LNCAP (cell line): ENCODE data around the gene FANCE.

Experiments
- TF ChIP-seq, protein P1 (sequence below): fragments of 450-650 bp; IDR thresholded peaks from 2 replicates; pipeline ENCODE4 v1.5.1; 2017; ENCODE audit warnings: mild to moderate bottlenecking

The FANCE gene

DNA sequence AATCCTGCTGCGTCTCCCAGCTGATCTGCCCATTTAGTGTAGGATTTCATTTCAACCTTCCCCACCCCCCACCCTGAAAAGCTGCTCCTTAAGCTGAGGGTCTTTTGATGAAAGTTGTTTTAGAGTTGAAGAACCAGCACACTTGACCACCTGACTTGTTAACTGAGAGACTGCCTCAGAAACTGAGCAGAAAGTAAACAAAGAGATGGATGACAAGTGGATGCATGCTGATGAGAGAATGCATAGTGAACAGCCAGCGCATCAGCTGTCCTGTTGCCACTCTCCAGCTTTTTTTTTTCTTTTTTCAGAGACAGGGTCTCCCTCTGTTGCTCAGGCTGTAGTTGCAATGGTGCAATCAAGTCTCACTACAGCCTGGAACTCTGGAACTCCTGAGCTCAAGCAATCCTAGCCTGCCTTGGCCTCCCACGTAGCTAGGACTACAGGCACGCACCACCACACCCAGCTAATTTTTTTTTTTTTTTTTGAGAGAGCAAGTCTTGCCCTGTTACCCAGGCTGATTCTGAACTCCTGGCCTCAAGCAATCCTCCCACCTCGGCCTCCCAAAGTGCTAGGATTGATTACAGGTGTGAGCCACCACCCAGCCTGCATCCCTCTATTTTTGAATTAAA, 25.5 kb downstream of the FANCE start:
- TF ChIP-seq, protein P1, sequence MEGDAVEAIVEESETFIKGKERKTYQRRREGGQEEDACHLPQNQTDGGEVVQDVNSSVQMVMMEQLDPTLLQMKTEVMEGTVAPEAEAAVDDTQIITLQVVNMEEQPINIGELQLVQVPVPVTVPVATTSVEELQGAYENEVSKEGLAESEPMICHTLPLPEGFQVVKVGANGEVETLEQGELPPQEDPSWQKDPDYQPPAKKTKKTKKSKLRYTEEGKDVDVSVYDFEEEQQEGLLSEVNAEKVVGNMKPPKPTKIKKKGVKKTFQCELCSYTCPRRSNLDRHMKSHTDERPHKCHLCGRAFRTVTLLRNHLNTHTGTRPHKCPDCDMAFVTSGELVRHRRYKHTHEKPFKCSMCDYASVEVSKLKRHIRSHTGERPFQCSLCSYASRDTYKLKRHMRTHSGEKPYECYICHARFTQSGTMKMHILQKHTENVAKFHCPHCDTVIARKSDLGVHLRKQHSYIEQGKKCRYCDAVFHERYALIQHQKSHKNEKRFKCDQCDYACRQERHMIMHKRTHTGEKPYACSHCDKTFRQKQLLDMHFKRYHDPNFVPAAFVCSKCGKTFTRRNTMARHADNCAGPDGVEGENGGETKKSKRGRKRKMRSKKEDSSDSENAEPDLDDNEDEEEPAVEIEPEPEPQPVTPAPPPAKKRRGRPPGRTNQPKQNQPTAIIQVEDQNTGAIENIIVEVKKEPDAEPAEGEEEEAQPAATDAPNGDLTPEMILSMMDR: no peak

DNA sequence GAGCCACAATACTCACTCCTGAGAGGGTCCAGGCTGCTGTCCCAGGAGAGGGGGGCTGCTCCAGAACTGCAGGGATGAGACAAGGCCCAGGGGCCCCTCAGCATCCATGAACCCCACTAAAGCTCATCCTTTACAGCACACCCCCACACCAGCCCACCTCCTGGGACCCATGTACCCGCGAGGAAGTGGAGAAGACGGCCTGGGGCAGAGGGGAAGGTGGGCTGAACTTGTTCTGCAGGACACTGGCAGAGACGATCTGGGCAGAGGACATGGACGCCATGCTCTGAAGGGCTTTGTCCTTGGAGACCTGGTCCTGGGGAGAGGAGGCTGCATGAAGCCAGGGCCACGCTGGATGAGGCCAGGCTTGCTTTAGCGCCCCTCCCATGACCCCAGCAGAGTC, 26.1 kb downstream of the FANCE start:
- TF ChIP-seq, protein P1: no peak

DNA sequence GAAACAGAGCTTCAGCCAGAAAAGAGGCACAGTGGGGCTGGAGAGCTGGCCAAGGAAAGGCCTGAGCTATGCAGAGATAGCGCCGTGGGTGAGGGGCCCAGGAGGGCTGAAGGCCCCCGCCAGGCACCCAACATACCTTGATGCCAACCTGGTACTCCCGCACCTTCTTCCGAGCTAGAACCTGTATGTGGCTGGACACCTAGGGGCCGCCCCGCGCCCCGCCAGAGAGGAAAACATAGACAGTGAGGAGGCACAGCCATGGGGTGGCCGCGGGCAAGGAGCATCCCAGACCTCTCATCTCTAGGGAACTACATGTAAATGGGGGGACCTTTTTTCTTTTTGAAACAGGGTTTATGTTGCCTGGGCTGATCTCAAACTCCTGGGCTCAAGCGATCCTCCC, 28.0 kb downstream of the FANCE start:
- TF ChIP-seq, protein P1: no peak

DNA sequence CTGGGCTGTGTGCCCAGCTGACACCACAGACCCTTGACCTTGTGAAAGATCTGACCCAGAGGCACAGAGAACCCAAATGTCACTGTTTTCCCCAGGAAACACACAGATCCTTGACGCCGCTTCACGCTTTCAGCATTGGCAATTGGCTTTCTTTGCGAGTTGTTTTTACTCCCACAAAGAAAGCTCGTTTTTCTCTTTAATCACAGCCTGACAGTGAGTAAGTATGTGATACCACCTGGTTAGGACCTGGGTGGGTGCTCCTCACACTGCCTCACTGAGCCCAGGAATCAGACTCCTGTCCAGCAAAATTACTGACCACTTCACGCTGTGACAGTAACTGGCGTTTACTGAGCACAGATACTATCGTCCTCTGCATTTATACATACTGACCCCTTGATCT, 29.1 kb downstream of the FANCE start:
- TF ChIP-seq, protein P1: no peak

DNA sequence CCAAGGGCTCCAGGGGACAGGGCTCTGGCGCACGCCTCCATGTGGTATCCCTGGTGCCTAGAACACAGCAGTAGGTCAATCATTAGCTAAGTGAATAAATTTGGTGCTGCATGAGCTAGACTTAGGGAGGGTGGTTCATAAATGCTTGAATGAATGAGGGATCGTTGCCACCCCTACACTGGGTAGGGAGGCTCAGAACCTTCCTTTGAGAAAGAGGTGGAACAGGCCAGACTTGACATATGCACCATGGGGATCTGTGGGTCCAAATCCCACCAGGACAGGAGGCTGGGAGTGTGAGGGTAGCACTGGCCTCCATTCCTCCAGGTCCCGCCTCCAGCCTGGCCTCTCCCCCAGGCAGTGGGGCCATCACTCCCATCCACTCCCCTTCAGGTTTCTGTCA, 30.9 kb downstream of the FANCE start:
- TF ChIP-seq, protein P1: no peak

DNA sequence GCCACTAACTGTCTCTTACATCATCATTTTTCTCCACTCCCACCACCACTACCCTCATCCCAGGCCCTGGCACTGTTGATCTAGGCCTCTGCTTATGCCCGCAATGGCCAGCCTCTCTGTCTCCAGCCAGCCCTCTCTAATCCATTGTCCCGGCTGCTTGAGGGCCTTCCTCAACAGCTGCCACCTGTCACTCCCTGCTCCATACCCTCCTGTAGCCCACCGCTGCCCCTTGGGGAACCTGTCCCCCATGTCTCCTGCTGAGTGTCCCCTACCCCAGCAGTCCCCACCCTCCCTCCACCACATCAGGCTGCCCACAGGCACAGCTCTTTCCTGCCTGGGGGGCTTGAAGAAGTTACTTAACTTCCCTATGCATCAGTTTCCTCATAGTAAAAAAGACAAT, 31.4 kb downstream of the FANCE start:
- TF ChIP-seq, protein P1: no peak

DNA sequence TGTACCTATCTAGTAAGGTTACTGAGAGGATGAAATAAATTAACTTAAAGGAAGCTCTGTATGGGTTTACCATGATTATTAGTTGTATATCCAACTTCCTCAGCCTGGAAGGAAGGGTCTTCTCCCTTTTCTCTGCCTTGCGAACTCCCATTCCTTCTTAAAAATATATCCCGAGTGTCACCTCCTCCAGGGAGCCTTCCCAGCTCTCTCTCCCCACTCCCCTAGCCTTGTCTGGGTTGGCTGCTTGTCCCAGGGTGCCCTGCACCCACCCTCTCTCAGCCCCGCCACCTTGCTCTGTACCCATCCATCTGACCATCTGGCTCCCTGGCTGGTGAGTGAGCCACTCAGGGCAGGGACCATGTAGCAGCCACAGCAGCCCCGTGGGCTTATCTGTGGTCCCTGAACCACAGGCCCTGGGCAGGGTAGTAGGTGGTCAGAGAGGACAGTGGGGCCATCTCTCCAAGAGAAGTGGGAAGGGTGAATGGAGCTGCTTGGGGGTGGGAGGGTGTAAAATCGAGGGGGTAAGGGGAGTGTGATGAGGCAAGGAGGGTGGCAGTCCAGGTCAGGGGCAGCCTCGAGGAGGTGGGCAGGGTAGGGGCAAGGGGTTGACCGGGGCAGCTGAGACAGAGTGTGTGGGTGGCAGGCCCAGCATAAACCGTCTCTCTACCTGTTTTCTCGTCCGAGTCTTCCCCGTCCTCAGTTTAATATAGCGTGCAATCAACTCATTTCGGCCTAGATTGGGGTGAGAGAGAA, 31.9 kb downstream of the FANCE start:
- TF ChIP-seq, protein P1: no peak
